ENCODE results near the gene NCKAP1. TPM values are rescaled to one million over a fixed set of nuclear protein-coding genes. Genes with fewer than 3 reads are reported as not detected.

NCKAP1 gene, protein sequence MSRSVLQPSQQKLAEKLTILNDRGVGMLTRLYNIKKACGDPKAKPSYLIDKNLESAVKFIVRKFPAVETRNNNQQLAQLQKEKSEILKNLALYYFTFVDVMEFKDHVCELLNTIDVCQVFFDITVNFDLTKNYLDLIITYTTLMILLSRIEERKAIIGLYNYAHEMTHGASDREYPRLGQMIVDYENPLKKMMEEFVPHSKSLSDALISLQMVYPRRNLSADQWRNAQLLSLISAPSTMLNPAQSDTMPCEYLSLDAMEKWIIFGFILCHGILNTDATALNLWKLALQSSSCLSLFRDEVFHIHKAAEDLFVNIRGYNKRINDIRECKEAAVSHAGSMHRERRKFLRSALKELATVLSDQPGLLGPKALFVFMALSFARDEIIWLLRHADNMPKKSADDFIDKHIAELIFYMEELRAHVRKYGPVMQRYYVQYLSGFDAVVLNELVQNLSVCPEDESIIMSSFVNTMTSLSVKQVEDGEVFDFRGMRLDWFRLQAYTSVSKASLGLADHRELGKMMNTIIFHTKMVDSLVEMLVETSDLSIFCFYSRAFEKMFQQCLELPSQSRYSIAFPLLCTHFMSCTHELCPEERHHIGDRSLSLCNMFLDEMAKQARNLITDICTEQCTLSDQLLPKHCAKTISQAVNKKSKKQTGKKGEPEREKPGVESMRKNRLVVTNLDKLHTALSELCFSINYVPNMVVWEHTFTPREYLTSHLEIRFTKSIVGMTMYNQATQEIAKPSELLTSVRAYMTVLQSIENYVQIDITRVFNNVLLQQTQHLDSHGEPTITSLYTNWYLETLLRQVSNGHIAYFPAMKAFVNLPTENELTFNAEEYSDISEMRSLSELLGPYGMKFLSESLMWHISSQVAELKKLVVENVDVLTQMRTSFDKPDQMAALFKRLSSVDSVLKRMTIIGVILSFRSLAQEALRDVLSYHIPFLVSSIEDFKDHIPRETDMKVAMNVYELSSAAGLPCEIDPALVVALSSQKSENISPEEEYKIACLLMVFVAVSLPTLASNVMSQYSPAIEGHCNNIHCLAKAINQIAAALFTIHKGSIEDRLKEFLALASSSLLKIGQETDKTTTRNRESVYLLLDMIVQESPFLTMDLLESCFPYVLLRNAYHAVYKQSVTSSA
- total RNA-seq (ENCODE audit: low replicate concordance): 76.4 and 167 TPM in 2 replicates

GRCh38 chr2:183038341-183039300, at the start of gene NCKAP1:
Gene NCKAP1, minus strand, starts transcription at chr2:183038457. Its CDS starts 358 bp downstream, at chr2:183038099.
- TF ChIP-seq, protein P1, sequence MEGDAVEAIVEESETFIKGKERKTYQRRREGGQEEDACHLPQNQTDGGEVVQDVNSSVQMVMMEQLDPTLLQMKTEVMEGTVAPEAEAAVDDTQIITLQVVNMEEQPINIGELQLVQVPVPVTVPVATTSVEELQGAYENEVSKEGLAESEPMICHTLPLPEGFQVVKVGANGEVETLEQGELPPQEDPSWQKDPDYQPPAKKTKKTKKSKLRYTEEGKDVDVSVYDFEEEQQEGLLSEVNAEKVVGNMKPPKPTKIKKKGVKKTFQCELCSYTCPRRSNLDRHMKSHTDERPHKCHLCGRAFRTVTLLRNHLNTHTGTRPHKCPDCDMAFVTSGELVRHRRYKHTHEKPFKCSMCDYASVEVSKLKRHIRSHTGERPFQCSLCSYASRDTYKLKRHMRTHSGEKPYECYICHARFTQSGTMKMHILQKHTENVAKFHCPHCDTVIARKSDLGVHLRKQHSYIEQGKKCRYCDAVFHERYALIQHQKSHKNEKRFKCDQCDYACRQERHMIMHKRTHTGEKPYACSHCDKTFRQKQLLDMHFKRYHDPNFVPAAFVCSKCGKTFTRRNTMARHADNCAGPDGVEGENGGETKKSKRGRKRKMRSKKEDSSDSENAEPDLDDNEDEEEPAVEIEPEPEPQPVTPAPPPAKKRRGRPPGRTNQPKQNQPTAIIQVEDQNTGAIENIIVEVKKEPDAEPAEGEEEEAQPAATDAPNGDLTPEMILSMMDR (IDR thresholded peaks at IDR 0.05; ENCODE audit: insufficient read depth, low read length): peak; percentile 61
- H3K4me3 ChIP-seq (ENCODE audit: low read depth, low read length): peak within 1 kb of the TSS; percentile 83
- peak; percentile 73 for DNase-seq (ENCODE audit: low read depth)

DNA sequence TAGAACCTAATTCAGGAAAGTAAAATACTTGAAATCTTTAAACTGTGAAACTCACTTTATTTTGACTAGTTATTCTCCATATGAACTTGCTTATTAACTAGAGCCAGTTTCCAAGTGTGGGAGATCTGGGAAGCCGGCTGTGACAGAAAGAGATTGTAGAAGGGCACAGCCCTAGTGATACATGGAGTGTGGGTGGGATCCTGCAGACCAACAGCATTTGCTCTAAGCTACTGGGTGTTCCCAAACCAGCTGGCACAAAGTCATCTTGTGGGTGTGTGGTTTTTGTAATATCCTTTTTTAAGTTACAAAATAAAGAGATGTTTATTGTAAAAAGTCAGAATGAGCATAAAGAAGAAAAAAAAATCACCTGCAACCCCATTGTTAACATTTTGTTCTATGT, 43.7 kb upstream of the NCKAP1 start:
- no peak overlapping the region for H3K4me3 ChIP-seq (ENCODE audit: low read depth, low read length)
- DNase-seq (ENCODE audit: low read depth): peak; percentile 56
- TF ChIP-seq, protein P1 (IDR thresholded peaks at IDR 0.05; ENCODE audit: insufficient read depth, low read length): no peak

DNA sequence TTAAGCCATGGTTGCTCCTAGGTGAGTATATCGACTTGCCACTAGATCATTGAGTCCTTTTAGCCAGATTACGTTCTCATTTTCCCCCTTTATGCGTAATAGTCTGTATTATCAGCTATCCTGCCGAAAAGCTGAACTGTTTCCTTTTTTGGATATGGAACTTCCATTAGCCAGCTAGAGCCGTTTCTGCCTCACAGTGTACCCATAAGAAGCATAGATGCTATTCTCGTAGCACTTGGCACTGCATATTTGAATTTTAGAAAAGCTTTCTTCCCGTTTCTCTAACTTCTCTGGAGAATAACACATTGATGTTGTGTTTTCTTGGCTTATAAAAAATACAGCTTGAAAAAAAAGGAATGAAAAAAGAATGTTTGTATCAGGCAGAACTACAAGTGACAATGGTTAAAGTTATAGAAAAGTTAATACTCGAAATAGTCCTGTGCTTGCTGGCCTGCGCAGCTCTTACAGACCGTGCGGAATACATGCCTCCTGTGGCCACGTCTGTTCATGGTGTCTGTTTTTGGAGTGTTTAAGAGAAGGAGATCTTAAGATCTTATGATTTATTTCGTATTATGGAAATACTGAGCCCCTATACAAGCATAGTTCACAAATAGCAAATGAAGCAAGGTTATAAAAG, 41.0 kb upstream of the NCKAP1 start:
- peak overlapping the region; percentile 89 for H3K4me3 ChIP-seq (ENCODE audit: low read depth, low read length)
- TF ChIP-seq, protein P1 (IDR thresholded peaks at IDR 0.05; ENCODE audit: insufficient read depth, low read length): peak; percentile 29
- DNase-seq (ENCODE audit: low read depth): peak; percentile 58

DNA sequence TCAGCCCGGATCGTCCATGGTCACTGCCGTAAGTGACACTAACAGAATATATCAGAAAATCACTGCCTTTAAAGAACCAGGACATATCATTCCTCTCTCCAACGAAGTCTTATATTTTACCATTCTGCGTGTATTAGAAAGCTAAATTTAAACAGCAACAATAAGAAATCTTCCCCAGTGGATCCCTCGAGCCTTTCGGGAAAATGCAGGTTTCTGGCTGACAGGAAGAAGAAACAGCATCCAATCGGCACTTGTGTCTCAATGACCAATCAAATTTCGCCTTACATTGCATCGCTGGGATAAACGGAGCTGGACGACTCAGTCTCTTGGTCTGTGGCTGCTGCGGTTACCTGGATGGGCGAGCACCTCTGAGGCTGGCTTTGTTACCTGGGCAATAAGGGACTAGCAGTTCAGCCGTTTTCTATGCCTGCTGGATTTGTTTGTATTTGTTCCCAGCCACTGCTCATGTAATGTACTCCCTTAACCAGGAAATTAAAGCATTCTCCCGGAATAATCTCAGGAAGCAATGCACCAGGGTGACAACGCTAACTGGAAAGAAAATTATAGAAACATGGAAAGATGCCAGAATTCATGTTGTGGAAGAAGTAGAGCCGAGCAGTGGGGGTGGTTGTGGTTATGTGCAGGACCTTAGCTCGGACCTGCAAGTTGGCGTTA, 40.3 kb upstream of the NCKAP1 start, which contains the start of gene DUSP19:
DUSP19 (plus strand) TSS at position 284 of the 675 bp plus-strand sequence; CDS start at position 471, 187 bp downstream.
- peak; percentile 95 for DNase-seq (ENCODE audit: low read depth)
- TF ChIP-seq, protein P1 (IDR thresholded peaks at IDR 0.05; ENCODE audit: insufficient read depth, low read length): no peak
- H3K4me3 ChIP-seq (ENCODE audit: low read depth, low read length): peak within 1 kb of the TSS; percentile 89

DNA sequence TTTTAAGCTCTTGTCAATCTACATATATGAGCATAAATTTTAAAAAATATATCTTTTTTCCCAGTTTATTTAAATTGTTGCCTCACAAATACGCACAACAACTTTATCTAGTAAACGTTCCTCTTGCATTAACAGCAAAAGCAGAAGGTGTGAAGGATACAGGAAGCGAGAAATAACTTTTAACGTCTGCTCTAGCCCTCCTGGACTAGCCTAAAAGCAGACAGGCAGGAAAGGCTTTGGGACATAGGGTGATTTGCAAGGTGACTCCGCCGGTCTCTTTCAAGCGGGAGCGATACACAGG, 39.9 kb upstream of the NCKAP1 start:
- H3K4me3 ChIP-seq (ENCODE audit: low read depth, low read length): peak overlapping the region; percentile 89
- TF ChIP-seq, protein P1 (IDR thresholded peaks at IDR 0.05; ENCODE audit: insufficient read depth, low read length): no peak
- DNase-seq (ENCODE audit: low read depth): no peak
